ENCODE data around the gene DUSP16. TPM values are rescaled to one million over a fixed set of nuclear protein-coding genes. Genes with fewer than 3 reads are reported as not detected.

DUSP16 gene
- total RNA-seq, 1 donor from 2014 or later = 16.4 TPM

DNA sequence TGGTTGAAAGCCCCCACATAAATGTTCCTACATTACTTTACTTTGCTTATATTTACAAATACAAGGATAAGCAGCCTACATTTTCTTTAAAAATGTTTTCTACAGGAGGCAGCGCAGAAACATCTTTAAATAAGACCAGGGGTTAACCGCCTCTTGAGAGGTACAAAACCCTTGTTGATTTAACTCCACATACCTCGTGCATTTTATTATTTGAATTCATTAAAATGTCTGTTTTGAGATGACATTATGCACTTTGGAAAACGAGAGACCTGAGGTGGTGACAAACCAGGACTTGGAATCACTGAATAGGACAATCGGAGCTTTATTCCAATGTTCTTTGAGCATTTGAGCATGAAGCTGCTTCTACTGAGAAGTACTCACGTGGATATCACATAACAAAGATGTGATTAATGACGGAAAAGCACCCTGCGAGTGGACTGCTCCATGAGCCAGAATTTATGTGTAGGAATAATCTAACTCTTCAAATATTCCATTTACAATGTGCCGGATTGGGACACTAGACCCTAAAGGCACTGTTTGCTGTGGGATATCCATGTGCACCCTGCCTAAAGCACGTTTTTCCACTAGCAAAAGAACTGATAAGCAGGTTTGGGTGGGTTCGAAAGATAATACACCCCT, 746 bp upstream of the DUSP16 start:
- Histone ChIP-seq H3K36me3 (no peaks in the 10 kb centered on the region), H3K4me1 (peaks cover 34% of the 10 kb centered on the region), H3K4me3 (peak overlapping the region; percentile 70), H3K9me3 (replicated peaks) (peaks cover 9% of the 10 kb centered on the region), H3K27me3 (ENCODE audit: low read depth) (no peaks in the 10 kb centered on the region), H3K27ac (replicated peaks) (peak overlapping the region; percentile 100)
- TF ChIP-seq, protein P1, sequence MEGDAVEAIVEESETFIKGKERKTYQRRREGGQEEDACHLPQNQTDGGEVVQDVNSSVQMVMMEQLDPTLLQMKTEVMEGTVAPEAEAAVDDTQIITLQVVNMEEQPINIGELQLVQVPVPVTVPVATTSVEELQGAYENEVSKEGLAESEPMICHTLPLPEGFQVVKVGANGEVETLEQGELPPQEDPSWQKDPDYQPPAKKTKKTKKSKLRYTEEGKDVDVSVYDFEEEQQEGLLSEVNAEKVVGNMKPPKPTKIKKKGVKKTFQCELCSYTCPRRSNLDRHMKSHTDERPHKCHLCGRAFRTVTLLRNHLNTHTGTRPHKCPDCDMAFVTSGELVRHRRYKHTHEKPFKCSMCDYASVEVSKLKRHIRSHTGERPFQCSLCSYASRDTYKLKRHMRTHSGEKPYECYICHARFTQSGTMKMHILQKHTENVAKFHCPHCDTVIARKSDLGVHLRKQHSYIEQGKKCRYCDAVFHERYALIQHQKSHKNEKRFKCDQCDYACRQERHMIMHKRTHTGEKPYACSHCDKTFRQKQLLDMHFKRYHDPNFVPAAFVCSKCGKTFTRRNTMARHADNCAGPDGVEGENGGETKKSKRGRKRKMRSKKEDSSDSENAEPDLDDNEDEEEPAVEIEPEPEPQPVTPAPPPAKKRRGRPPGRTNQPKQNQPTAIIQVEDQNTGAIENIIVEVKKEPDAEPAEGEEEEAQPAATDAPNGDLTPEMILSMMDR (IDR thresholded peaks at IDR 0.05; ENCODE audit: borderline replicate concordance) = no peak
- intact Hi-C loops (cut with micrococcal nuclease) = loop anchor here (5.0 to 10.0 kb wide), 2 partner anchors 151 to 186 kb away; partner anchors contain the start of gene CDKN1B
- no peak for DNase-seq

DNA sequence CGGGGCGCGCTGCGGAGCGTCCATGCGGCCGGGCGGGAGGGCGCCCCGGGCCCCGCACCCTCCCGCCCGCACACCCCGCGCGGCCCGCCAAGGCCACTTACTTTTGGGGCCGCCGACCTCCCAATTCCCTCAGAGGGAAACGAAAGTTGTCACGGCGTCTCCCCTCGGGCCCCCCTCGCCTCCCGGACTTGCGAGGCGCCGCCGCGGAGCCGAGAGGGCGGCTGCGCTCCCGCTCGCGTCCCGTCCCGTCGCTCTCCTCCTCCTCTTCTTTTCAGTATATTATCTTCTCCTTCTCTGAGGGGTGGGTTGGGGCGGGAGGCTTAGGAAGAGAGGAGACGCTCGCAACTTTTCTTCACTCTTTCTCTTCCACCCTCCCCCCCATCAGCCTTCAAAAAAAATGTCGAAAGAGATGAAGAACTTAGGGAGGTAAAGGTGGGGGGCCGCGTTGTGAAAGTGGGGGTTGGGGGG, 613 bp downstream of the DUSP16 start:
- Histone ChIP-seq H3K4me1 (peaks cover 34% of the 10 kb centered on the region), H3K27ac (replicated peaks) (peak overlapping the region; percentile 100), H3K9me3 (replicated peaks) (peaks cover 4% of the 10 kb centered on the region), H3K36me3 (no peaks in the 10 kb centered on the region), H3K27me3 (ENCODE audit: low read depth) (no peaks in the 10 kb centered on the region), H3K4me3 (peak overlapping the region; percentile 70)
- peak; percentile 39 for DNase-seq
- intact Hi-C loops (cut with micrococcal nuclease) = loop anchor here (5.0 to 10.0 kb wide), 2 partner anchors 153 to 185 kb away; partner anchors contain the start of gene CDKN1B
- TF ChIP-seq, protein P1 (IDR thresholded peaks at IDR 0.05; ENCODE audit: borderline replicate concordance) = no peak

DNA sequence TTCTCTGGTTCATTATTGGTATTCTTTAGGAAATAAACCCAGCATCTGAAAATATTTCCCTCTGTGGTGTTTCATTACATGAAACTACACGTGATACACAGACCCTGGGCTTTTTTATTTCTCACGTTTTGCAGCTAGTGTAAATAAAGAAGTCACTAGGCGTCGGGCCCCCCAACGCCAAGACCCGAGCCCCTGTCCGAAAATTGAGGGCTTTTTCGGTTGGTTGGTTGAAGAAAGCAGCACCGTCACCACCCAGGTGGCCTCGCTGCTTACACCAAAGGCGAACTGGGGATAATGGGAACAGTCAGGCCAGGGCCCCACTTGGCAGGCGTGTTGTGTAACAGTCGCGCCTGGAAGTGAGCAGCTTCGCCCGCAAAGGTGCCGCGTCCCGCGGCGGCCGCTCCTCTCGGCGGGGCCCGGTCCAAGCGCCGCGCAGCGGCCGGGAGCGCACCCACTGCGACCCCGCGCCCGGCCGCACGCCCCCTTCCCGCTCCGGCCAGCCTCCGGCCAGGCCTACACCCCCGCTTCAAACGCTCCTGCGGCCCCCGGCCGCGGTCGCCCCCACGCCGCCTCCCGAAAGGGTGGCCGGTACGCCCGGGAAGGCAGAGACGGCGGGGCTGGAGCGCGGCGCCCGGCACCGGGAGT, 1.2 kb downstream of the DUSP16 start:
- no peaks in the 10 kb centered on the region for H3K36me3 ChIP-seq
- no peaks in the 10 kb centered on the region for H3K27me3 ChIP-seq (ENCODE audit: low read depth)
- H3K9me3 ChIP-seq (replicated peaks) = no peaks in the 10 kb centered on the region
- intact Hi-C loops (cut with micrococcal nuclease) = loop anchor here (5.0 to 10.0 kb wide), 2 partner anchors 153 to 184 kb away; partner anchors contain the start of gene CDKN1B
- peak overlapping the region; percentile 70 for H3K4me3 ChIP-seq
- peak; percentile 70 for DNase-seq
- peaks cover 34% of the 10 kb centered on the region for H3K4me1 ChIP-seq
- TF ChIP-seq, protein P1 (IDR thresholded peaks at IDR 0.05; ENCODE audit: borderline replicate concordance) = no peak
- peak overlapping the region; percentile 100 for H3K27ac ChIP-seq (replicated peaks)

DNA sequence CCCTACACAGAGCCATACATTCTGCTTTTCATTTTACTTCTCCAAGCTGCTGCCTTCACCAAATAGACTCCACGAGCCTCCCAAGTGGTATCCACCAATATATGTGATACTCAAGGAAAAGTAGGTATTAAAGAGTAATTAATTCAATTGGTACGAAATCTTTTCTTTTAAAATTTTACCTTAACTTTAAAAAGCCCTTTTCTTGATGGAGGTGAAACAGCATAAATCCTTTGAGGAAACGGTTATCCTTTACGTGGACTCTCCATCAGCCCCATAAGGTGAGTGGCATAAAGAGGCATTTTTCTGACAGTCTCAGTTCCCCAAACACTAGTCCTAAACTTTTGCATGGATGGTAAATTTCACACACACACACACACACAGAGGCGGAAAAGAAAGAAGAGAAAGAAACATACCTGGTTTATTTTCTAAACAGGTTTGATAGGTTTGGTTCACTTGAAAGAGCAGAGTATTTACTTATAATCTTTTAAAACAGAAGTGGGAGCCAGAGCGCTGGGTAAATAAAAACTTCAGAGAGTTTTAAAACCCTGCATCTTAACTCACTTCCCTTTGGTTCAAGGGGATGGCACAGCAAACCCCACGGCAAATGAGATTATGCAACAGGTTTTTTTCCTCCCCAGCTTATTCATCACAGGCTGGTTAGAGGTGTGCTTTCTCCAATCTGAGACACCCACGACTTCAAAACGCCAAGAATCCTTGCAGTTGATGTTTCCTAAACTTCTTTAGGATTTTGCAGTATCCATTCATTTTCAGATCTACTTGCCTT, 1.9 kb downstream of the DUSP16 start:
- TF ChIP-seq, protein P1 (IDR thresholded peaks at IDR 0.05; ENCODE audit: borderline replicate concordance) = no peak
- H3K9me3 ChIP-seq (replicated peaks) = no peaks in the 10 kb centered on the region
- H3K27ac ChIP-seq (replicated peaks) = peak overlapping the region; percentile 100
- H3K36me3 ChIP-seq = no peaks in the 10 kb centered on the region
- no peak for DNase-seq
- intact Hi-C loops (cut with micrococcal nuclease) = loop anchor here (5.0 to 10.0 kb wide), 2 partner anchors 154 to 183 kb away; partner anchors contain the start of gene CDKN1B
- no peaks in the 10 kb centered on the region for H3K27me3 ChIP-seq (ENCODE audit: low read depth)
- peak overlapping the region; percentile 70 for H3K4me3 ChIP-seq
- H3K4me1 ChIP-seq = peaks cover 37% of the 10 kb centered on the region

DNA sequence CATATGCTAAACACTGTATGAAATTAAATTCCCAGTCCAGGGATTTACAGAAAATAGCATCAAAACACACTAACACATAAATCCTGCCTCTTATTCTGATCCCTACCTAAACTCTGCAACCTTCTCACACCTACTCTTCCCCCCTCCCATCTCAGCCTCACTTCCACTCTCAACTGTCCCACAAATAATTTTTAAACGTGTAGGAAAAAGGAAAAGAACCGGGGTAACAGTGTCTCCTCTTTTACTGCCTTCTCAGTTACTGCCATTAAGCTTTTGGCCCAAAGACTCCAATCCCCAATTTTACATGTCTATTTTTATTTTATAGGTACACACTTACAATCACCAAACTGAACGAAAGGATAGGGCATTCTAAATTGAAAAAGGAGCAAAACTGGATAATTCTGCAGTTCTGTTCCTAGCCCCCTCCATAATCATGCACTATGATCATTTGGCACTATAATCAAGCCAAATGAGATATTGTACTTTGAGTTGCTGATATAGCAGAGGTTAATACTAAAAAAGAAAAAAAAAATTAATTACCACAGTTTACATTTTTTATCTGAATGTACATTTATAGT, 2.9 kb downstream of the DUSP16 start:
- no peak for DNase-seq
- intact Hi-C loops (cut with micrococcal nuclease) = loop anchor here (5.0 to 10.0 kb wide), 2 partner anchors 155 to 183 kb away; partner anchors contain the start of gene CDKN1B
- peak overlapping the region; percentile 70 for H3K4me3 ChIP-seq
- no peaks in the 10 kb centered on the region for H3K27me3 ChIP-seq (ENCODE audit: low read depth)
- no peaks in the 10 kb centered on the region for H3K9me3 ChIP-seq (replicated peaks)
- TF ChIP-seq, protein P1 (IDR thresholded peaks at IDR 0.05; ENCODE audit: borderline replicate concordance) = no peak
- H3K4me1 ChIP-seq = peaks cover 46% of the 10 kb centered on the region
- H3K36me3 ChIP-seq = no peaks in the 10 kb centered on the region
- H3K27ac ChIP-seq (replicated peaks) = peak overlapping the region; percentile 100

All from left ventricle myocardium inferior (tissue), 1 donor.